IPS-NIHi7 (cell line): ENCODE measurements around the gene CHAC2.
"Not testable (repeated sequence)": the region's sequence is repeated elsewhere in the genome, so short reads cannot be mapped to it uniquely, and the experiment has no call there.

Experiments
- DNase-seq: peaks from one replicate; pipeline ENCODE4 v3.0.0; 2012; ENCODE audit warnings: mixed read lengths; ENCODE audit errors: extremely low spot score

CHAC2 gene

GRCh38 chr2:53778536-53779162 is 11.0 kb downstream of the CHAC2 start:
- no peak for DNase-seq

GRCh38 chr2:53780056-53780455 is 12.5 kb downstream of the CHAC2 start:
- no peak for DNase-seq

- no peak for DNase-seq
These were observed 15.1 kb downstream of the CHAC2 start for GRCh38 chr2:53782676-53783075.

- no peak for DNase-seq
These were observed 16.8 kb downstream of the CHAC2 start for GRCh38 chr2:53784436-53784835.

GRCh38 chr2:53785366-53785765 is 17.8 kb downstream of the CHAC2 start:
- DNase-seq, result no peak

GRCh38 chr2:53786352-53786704 is 18.7 kb downstream of the CHAC2 start:
- peak; percentile 24 for DNase-seq

GRCh38 chr2:53786705-53787613 is 19.4 kb downstream of the CHAC2 start, which contains the start of the genes ASB3 and ERLEC1:
Gene ASB3, minus strand, starts transcription at chr2:53786953. Its CDS starts 21,381 bp downstream, at chr2:53765572.
Gene ERLEC1, plus strand, starts transcription at chr2:53787044. Its CDS starts 167 bp downstream, at chr2:53787211.
- peak; percentile 94 for DNase-seq

GRCh38 chr2:53787614-53788289 is 20.1 kb downstream of the CHAC2 start:
- peak; percentile 10 for DNase-seq

- no peak for DNase-seq
These were observed 25.7 kb downstream of the CHAC2 start for GRCh38 chr2:53793261-53793660.

GRCh38 chr2:53793821-53794220 is 26.2 kb downstream of the CHAC2 start:
- no peak for DNase-seq

GRCh38 chr2:53801547-53801946 is 33.9 kb downstream of the CHAC2 start:
- no peak for DNase-seq

- DNase-seq, result no peak
These were observed 35.1 kb downstream of the CHAC2 start for GRCh38 chr2:53802617-53803151.

GRCh38 chr2:53811601-53812000 is 44.0 kb downstream of the CHAC2 start:
- DNase-seq, result no peak

GRCh38 chr2:53813151-53813550 is 45.5 kb downstream of the CHAC2 start:
- DNase-seq, result no peak

- no peak for DNase-seq
These were observed 51.3 kb downstream of the CHAC2 start for GRCh38 chr2:53818854-53819435.

GRCh38 chr2:53819634-53820033 is 52.0 kb downstream of the CHAC2 start:
- DNase-seq, result no peak

- no peak for DNase-seq
These were observed 52.4 kb downstream of the CHAC2 start for GRCh38 chr2:53820048-53820447.

GRCh38 chr2:53820711-53821110 is 53.1 kb downstream of the CHAC2 start:
- no peak for DNase-seq

- no peak for DNase-seq
These were observed 54.2 kb downstream of the CHAC2 start for GRCh38 chr2:53821810-53822209.

- DNase-seq, result not testable (repeated sequence)
These were observed 56.0 kb downstream of the CHAC2 start for GRCh38 chr2:53823639-53824038.
